Progenitor cell of endocrine pancreas (in vitro differentiated cells): ENCODE measurements around the gene ZNF425. TPM values are rescaled to one million over a fixed set of nuclear protein-coding genes. Genes with fewer than 3 reads are reported as not detected.
A peak's percentile ranks its signal among the peaks of the same experiment; 100 is the strongest.

ENCODE experiments used
- DNase-seq: peaks from one replicate; pipeline ENCODE4 v3.0.0; 2021; ENCODE audit warnings: low spot score; ENCODE audit not compliant: unreplicated experiment
- H3K27ac Mint-ChIP-seq: 2 replicates; pipeline ENCODE4 v1.8.0; 2021; ENCODE audit warnings: mild to moderate bottlenecking, moderate library complexity, mixed read lengths
- H3K27me3 Mint-ChIP-seq: 2 replicates; pipeline ENCODE4 v1.8.0; 2021; ENCODE audit warnings: mixed read lengths
- H3K36me3 Mint-ChIP-seq: 2 replicates; pipeline ENCODE4 v1.8.0; 2022; ENCODE audit warnings: mixed read lengths; ENCODE audit not compliant: insufficient read depth
- H3K4me1 Mint-ChIP-seq: 2 replicates; pipeline ENCODE4 v1.8.0; 2021; ENCODE audit warnings: low read depth, mixed read lengths
- H3K4me3 Mint-ChIP-seq: 2 replicates; pipeline ENCODE4 v1.8.0; 2021; ENCODE audit warnings: low read depth, mild to moderate bottlenecking, moderate library complexity, mixed read lengths
- H3K9me3 Mint-ChIP-seq: 2 replicates; pipeline ENCODE4 v1.8.0; 2021; ENCODE audit warnings: low read depth, mixed read lengths
- total RNA-seq: library from RNA; stranded (reverse); gene quantifications from 2 replicates; pipeline ENCODE4 v1.2.1, GENCODE V29; 2021
- TF ChIP-seq, protein P1 (sequence below): fragments of 200-600 bp; sonication (generic); IDR thresholded peaks from one replicate; pipeline ENCODE4 v1.5.0; 2021; ENCODE audit warnings: antibody characterized with exemption, mild to moderate bottlenecking; ENCODE audit not compliant: unreplicated experiment

ZNF425 gene
- total RNA-seq, 1 donor from 2014 or later, result 5.3 TPM

GRCh38 chr7:149133028-149133710 is 7.0 kb upstream of the ZNF425 start:
- H3K27me3 Mint-ChIP-seq, result no peaks in the 10 kb centered on the region
- no peak for DNase-seq
- peaks cover 6% of the 10 kb centered on the region for H3K9me3 Mint-ChIP-seq
- TF ChIP-seq, protein P1, sequence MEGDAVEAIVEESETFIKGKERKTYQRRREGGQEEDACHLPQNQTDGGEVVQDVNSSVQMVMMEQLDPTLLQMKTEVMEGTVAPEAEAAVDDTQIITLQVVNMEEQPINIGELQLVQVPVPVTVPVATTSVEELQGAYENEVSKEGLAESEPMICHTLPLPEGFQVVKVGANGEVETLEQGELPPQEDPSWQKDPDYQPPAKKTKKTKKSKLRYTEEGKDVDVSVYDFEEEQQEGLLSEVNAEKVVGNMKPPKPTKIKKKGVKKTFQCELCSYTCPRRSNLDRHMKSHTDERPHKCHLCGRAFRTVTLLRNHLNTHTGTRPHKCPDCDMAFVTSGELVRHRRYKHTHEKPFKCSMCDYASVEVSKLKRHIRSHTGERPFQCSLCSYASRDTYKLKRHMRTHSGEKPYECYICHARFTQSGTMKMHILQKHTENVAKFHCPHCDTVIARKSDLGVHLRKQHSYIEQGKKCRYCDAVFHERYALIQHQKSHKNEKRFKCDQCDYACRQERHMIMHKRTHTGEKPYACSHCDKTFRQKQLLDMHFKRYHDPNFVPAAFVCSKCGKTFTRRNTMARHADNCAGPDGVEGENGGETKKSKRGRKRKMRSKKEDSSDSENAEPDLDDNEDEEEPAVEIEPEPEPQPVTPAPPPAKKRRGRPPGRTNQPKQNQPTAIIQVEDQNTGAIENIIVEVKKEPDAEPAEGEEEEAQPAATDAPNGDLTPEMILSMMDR, result no peak
- no peak overlapping the region for H3K4me3 Mint-ChIP-seq
- peaks cover under 1% of the 10 kb centered on the region for H3K4me1 Mint-ChIP-seq
- peaks cover 11% of the 10 kb centered on the region for H3K36me3 Mint-ChIP-seq
- H3K27ac Mint-ChIP-seq, result no peak overlapping the region

DNA sequence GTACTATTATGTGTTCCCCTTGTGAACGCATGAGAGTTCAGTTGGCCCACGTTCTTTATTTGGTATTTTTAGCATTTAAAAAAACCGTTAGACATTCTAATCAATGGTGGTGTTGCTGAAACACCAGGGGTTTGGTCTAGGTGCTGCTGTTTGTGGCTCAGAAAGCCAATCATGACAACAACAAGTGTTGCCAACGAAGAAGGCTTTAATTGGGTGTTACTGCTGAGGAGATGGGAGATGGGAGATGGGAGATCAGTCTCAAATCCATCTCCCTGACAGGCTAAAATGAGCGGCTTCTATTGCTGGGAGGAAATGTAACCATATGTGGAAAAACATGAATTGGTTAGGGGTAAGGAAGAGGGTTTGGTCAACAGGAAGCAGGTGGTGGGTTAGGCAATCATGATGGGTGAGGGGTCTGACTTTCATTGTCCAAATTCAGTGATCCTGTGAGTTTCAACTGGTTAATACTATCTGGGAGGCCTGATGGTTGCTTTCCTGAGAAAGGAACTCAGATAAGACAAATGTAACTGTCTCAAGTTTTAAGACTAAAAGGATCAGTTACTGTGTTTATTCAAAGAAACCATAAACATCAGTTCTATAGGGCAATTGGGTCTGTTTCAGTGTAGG is 4.6 kb upstream of the ZNF425 start:
- Mint-ChIP-seq H3K4me3 (no peak overlapping the region), H3K27me3 (no peaks in the 10 kb centered on the region), H3K9me3 (peaks cover 6% of the 10 kb centered on the region), H3K36me3 (peaks cover 12% of the 10 kb centered on the region), H3K4me1 (peaks cover 9% of the 10 kb centered on the region), H3K27ac (no peak overlapping the region)
- no peak for DNase-seq
- TF ChIP-seq, protein P1, result no peak

DNA sequence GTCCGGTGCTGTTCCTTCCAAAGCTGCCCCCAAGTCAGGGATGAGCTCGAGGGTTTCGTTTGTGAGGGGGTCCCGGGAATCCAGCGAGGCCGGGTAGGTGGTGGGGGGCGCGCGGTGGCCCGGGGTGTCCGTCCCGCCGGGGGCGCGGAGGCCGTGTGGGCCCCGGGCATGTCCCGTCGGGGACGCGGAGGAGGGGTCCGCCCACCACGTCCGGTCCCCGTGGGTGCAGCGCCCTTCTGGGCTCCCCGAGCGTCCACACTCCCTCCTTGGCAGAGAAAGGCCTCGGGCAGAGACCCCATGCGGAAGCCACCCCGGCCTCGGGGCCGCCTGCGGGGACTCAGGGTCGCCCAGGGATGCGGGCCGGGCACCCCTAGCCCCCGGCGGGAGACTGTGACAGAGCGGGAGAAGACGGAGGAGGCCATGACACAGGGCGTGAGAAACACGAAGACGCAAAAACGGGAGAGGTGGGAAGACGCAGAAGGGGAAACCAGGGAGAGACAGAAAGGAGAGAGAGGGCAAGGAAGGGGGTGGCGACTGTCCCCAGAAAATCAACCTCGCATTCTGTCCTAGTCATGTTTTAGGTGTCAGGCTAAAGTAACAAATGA is 640 bp upstream of the ZNF425 start:
- TF ChIP-seq, protein P1, result no peak
- no peaks in the 10 kb centered on the region for H3K27me3 Mint-ChIP-seq
- H3K4me3 Mint-ChIP-seq, result peak overlapping the region; percentile 99
- H3K27ac Mint-ChIP-seq, result peak overlapping the region; percentile 99
- H3K4me1 Mint-ChIP-seq, result peaks cover 17% of the 10 kb centered on the region
- peaks cover 6% of the 10 kb centered on the region for H3K9me3 Mint-ChIP-seq
- H3K36me3 Mint-ChIP-seq, result peaks cover 12% of the 10 kb centered on the region
- DNase-seq, result peak; percentile 28

DNA sequence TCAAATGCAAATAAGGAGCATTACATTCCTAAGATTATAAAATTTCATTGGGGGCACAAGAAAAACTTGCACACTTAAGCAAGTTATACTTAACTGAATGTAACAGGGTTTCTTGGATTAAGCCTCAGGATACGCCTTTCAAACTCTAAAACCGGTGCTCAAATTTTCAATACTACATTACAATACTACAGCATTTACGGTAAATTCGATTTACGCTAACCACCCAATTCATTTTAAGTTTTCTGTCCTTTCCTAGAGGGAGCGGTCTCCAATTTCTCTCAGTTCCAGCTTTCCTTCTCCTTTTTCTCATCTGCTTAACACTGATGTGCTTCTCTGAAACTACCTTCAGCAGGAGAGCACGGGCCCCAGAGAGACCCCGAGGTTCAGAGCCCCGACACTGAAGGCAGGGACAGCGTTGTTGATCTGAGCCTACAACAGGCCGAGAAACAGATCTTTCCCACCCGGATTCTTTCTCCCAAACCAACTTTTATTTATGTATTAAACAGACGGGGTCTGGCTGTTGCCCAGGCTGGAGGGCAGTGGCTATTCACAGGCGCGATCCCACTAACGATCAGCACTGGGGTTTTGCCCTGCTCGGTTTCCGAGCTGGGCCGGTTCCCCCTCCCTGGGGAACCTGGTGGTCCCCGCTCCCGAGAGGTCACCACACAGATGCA is 798 bp downstream of the ZNF425 start:
- TF ChIP-seq, protein P1, result no peak
- Mint-ChIP-seq H3K4me3 (peak overlapping the region; percentile 99), H3K9me3 (no peaks in the 10 kb centered on the region), H3K27me3 (no peaks in the 10 kb centered on the region), H3K36me3 (peaks cover 2% of the 10 kb centered on the region), H3K27ac (peak overlapping the region; percentile 99), H3K4me1 (peaks cover 17% of the 10 kb centered on the region)
- DNase-seq, result no peak

DNA sequence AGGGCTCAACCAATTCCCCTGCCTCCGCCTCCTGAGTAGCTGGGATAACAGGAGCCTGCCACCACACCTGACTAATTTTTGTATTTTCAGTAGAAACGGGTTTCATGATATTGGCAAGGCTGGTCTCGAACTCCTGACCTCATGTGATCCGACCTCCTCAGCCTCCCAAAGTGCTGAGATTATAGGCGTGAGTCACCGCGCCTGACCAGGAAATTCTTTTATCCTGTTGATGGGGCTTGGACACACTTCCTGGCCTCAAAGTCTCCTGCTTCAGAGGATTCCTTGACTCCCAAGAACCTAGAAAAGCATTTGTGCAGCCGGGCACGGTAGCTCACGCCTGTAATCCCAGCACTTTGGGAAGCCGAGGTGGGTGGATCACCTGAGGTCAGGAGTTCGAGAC is 16.2 kb downstream of the ZNF425 start:
- no peak for DNase-seq
- Mint-ChIP-seq H3K36me3 (peaks cover 8% of the 10 kb centered on the region), H3K27me3 (no peaks in the 10 kb centered on the region), H3K27ac (no peak overlapping the region), H3K4me3 (no peak overlapping the region), H3K9me3 (no peaks in the 10 kb centered on the region), H3K4me1 (no peaks in the 10 kb centered on the region)
- TF ChIP-seq, protein P1, result no peak
